Neural progenitor cell (in vitro differentiated cells): ENCODE data around the gene MIEF2. TPM values are rescaled to one million over a fixed set of nuclear protein-coding genes. Genes with fewer than 3 reads are reported as not detected.

ENCODE experiments used
- DNase-seq: peaks from one replicate; pipeline ENCODE4 v3.0.0-alpha.2; 2016; ENCODE audit warnings: low spot score
- H2AFZ ChIP-seq: fragments of 200-600 bp; sonication (generic); replicated peaks from 2 replicates; pipeline ENCODE4 v1.6.1; 2016; ENCODE audit warnings: antibody characterized with exemption
- H3F3A ChIP-seq: fragments of 200-600 bp; sonication (generic); 2 replicates; pipeline ENCODE4 v1.6.1; 2016; ENCODE audit warnings: antibody characterized with exemption, low read depth
- H3K27ac ChIP-seq: fragments of 200-600 bp; sonication (generic); 2 replicates; pipeline ENCODE4 v1.5.1; 2016; ENCODE audit warnings: mild to moderate bottlenecking
- H3K27me3 ChIP-seq: fragments of 200-600 bp; sonication (generic); 2 replicates; pipeline ENCODE4 v1.6.1; 2016; ENCODE audit warnings: mild to moderate bottlenecking, moderate library complexity
- H3K36me3 ChIP-seq: fragments of 200-600 bp; sonication (generic); 2 replicates; pipeline ENCODE4 v1.5.1; 2016
- H3K4me1 ChIP-seq: fragments of 200-600 bp; sonication (generic); 2 replicates; pipeline ENCODE4 v1.6.1; 2016; ENCODE audit warnings: mixed run types
- H3K4me2 ChIP-seq: fragments of 200-600 bp; sonication (generic); 2 replicates; pipeline ENCODE4 v1.6.1; 2016
- H3K4me3 ChIP-seq: fragments of 200-600 bp; sonication (generic); 2 replicates; pipeline ENCODE4 v1.5.1; 2016
- H3K79me2 ChIP-seq: fragments of 200-600 bp; sonication (generic); 2 replicates; pipeline ENCODE4 v1.6.1; 2016; ENCODE audit warnings: low read depth
- H3K9ac ChIP-seq: fragments of 200-600 bp; sonication (generic); 2 replicates; pipeline ENCODE4 v1.6.1; 2016
- H3K9me3 ChIP-seq: fragments of 200-600 bp; sonication (generic); 2 replicates; pipeline ENCODE4 v1.5.1; 2016; ENCODE audit warnings: low read depth
- H4K20me1 ChIP-seq: fragments of 200-600 bp; sonication (generic); 2 replicates; pipeline ENCODE4 v1.6.1; 2016; ENCODE audit warnings: low read depth
- H3K27ac Mint-ChIP-seq: 3 replicates; pipeline ENCODE4 v1.8.0; 2021; ENCODE audit warnings: mixed read lengths
- H3K27me3 Mint-ChIP-seq: 2 replicates; pipeline ENCODE4 v1.8.0; 2022; ENCODE audit warnings: low read depth, mild to moderate bottlenecking, inconsistent platforms, moderate library complexity, mixed read lengths; ENCODE audit not compliant: insufficient read depth
- H3K36me3 Mint-ChIP-seq: 3 replicates; pipeline ENCODE4 v1.8.0; 2021; ENCODE audit warnings: mixed read lengths
- H3K4me1 Mint-ChIP-seq: 3 replicates; pipeline ENCODE4 v1.8.0; 2021; ENCODE audit warnings: mixed read lengths
- H3K4me3 Mint-ChIP-seq: 3 replicates; pipeline ENCODE4 v1.8.0; 2021; ENCODE audit warnings: mild to moderate bottlenecking, moderate library complexity, mixed read lengths
- H3K9me3 Mint-ChIP-seq: 3 replicates; pipeline ENCODE4 v1.8.0; 2020; ENCODE audit warnings: mixed read lengths
- CTCF ChIP-seq: fragments of 200-600 bp; sonication (generic); IDR thresholded peaks from 2 replicates; pipeline ENCODE4 v1.5.1; 2017; ENCODE audit warnings: antibody characterized with exemption, mild to moderate bottlenecking
- EZH2 ChIP-seq: fragments of 200-600 bp; sonication (generic); IDR thresholded peaks from 2 replicates; pipeline ENCODE4 v1.6.1; 2017; ENCODE audit warnings: antibody characterized with exemption, mild to moderate bottlenecking, moderate library complexity
- EZH2phosphoT487 ChIP-seq: fragments of 200-600 bp; sonication (generic); IDR thresholded peaks from 2 replicates; pipeline ENCODE4 v1.6.1; 2017; ENCODE audit warnings: antibody characterized with exemption
- total RNA-seq: library from RNA; depleted of rRNA; stranded (reverse); fragments of >200 nt; gene quantifications from 2 replicates; pipeline ENCODE4 v1.2.3, GENCODE V29; 2015; ENCODE audit warnings: low replicate concordance

Gene MIEF2
- total RNA-seq, 1 donor from 2014 or later = 8.1 TPM

DNA sequence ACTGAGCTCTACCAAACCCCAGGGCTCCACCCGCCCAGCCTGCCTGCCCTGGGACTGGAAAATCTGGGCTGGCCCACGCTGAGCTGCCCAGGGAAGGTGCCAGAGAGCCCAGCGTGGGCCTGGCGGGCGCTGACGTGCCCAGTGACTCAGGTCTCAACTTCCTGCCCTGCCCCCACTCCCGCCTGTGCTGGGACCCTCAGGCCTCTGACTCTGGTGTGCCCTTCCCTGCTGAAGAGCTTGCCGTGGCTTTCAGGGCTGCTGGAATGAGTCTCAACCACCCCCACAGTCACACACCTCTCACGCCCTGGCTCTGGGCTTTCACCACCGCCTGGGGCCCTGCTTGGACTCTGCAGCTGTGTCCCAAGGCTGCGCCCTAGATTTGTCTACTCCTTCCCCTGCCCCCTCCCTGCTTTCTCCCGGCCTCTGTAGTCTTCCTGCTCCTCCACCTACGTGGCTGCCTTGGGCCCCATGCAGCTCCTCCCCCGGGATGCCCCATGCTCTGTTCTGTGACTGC lies 24.7 kb upstream of the MIEF2 start:
- H3K9me3 Mint-ChIP-seq = no peaks in the 10 kb centered on the region
- Histone ChIP-seq H3K4me2 (no peak overlapping the region), H2AFZ (no peak overlapping the region), H3K79me2 (peaks cover 30% of the 10 kb centered on the region), H3K27ac (no peak overlapping the region), H3K4me1 (peaks cover 12% of the 10 kb centered on the region), H3K9ac (no peak overlapping the region), H3K36me3 (no peaks in the 10 kb centered on the region), H3F3A (peaks cover 8% of the 10 kb centered on the region), H4K20me1 (peaks cover 34% of the 10 kb centered on the region), H3K9me3 (no peaks in the 10 kb centered on the region), H3K27me3 (no peaks in the 10 kb centered on the region), H3K4me3 (no peak overlapping the region)
- H3K36me3 Mint-ChIP-seq = peaks cover 32% of the 10 kb centered on the region
- H3K27ac Mint-ChIP-seq = no peak overlapping the region
- H3K4me3 Mint-ChIP-seq = no peak overlapping the region
- H3K27me3 Mint-ChIP-seq = peaks cover 2% of the 10 kb centered on the region
- TF ChIP-seq CTCF = no peak
- no peak for TF ChIP-seq EZH2phosphoT487
- TF ChIP-seq EZH2 = no peak
- DNase-seq = no peak
- H3K4me1 Mint-ChIP-seq = peaks cover 20% of the 10 kb centered on the region

DNA sequence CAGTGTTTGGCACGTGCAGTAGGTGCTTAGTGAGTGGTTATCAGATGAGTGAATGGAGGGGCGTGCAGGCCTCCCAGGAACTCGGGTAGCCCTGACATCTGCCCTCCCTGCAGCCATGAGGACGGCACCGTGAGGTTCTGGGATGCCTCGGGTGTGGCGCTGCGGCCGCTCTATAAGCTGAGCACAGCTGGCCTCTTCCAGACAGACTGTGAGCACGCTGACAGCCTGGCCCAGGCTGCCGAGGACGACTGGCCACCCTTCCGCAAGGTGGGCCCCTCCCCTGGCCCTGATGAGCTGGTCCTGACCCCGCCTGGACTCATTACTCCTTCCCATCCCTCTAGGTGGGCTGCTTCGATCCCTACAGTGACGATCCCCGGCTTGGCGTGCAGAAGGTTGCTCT lies 24.0 kb upstream of the MIEF2 start:
- peaks cover 5% of the 10 kb centered on the region for H3K4me1 ChIP-seq
- H3K27ac Mint-ChIP-seq = no peak overlapping the region
- no peaks in the 10 kb centered on the region for H3K36me3 ChIP-seq
- peaks cover 13% of the 10 kb centered on the region for H3K4me1 Mint-ChIP-seq
- no peak overlapping the region for H3K4me3 ChIP-seq
- no peaks in the 10 kb centered on the region for H3K27me3 ChIP-seq
- peaks cover 32% of the 10 kb centered on the region for H3K36me3 Mint-ChIP-seq
- H3K9ac ChIP-seq = no peak overlapping the region
- H3K9me3 Mint-ChIP-seq = no peaks in the 10 kb centered on the region
- H3K27me3 Mint-ChIP-seq = no peaks in the 10 kb centered on the region
- H3K9me3 ChIP-seq = no peaks in the 10 kb centered on the region
- peaks cover 30% of the 10 kb centered on the region for H4K20me1 ChIP-seq
- TF ChIP-seq EZH2phosphoT487 = no peak
- TF ChIP-seq CTCF = no peak
- no peak for TF ChIP-seq EZH2
- H2AFZ ChIP-seq = no peak overlapping the region
- H3F3A ChIP-seq = peaks cover 5% of the 10 kb centered on the region
- no peak overlapping the region for H3K4me2 ChIP-seq
- H3K4me3 Mint-ChIP-seq = no peak overlapping the region
- no peak for DNase-seq
- H3K79me2 ChIP-seq = peaks cover 23% of the 10 kb centered on the region
- H3K27ac ChIP-seq = no peak overlapping the region

DNA sequence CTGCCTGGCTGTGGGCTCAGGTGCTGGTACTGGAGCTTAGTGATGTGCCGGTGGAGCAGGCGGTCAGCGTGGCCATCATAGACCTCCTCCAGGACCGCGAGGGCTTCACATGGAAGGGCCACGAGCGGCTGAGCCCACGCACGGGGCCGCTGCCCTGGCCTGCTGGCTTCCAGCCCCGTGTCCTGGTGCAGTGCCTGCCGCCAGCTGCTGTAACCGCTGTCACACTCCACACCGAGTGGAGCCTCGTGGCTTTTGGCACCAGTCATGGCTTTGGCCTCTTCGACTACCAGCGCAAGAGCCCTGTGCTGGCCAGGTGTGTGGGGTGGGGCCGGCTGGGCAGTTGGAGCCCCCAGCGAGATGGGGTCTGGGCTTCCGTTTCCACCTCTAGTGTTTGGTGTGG lies 23.0 kb upstream of the MIEF2 start:
- H3K36me3 ChIP-seq = no peaks in the 10 kb centered on the region
- H3K9me3 ChIP-seq = no peaks in the 10 kb centered on the region
- no peak for DNase-seq

More for the DNA sequence above, 23.0 kb upstream of the MIEF2 start:
- Mint-ChIP-seq H3K4me3 (no peak overlapping the region), H3K36me3 (peaks cover 32% of the 10 kb centered on the region), H3K27me3 (no peaks in the 10 kb centered on the region), H3K4me1 (peaks cover 3% of the 10 kb centered on the region), H3K27ac (no peak overlapping the region), H3K9me3 (no peaks in the 10 kb centered on the region)
- H3K4me3 ChIP-seq = no peak overlapping the region
- TF ChIP-seq EZH2phosphoT487 = no peak
- no peak for TF ChIP-seq CTCF
- no peak for TF ChIP-seq EZH2
- H3K27ac ChIP-seq = no peak overlapping the region
- no peak overlapping the region for H3K9ac ChIP-seq
- H3K4me1 ChIP-seq = no peaks in the 10 kb centered on the region
- H3K4me2 ChIP-seq = no peak overlapping the region
- H3K27me3 ChIP-seq = no peaks in the 10 kb centered on the region
- H3K79me2 ChIP-seq = peaks cover 13% of the 10 kb centered on the region
- H4K20me1 ChIP-seq = peaks cover 23% of the 10 kb centered on the region
- H3F3A ChIP-seq = no peaks in the 10 kb centered on the region
- no peak overlapping the region for H2AFZ ChIP-seq
